HT1080 (cell line): ENCODE data around the gene ADAMTS2. TPM values are rescaled to one million over a fixed set of nuclear protein-coding genes. Genes with fewer than 3 reads are reported as not detected.

Experiments used
- DNase-seq: peaks from one replicate; pipeline ENCODE4 v3.0.0-alpha.2; 2015; ENCODE audit warnings: low read depth
- total RNA-seq: library from RNA; depleted of rRNA; stranded (reverse); fragments of >200 nt; shearing (Covaris generic); gene quantifications from 2 replicates; pipeline ENCODE4 v1.2.3, GENCODE V29; 2014

ADAMTS2 gene
- total RNA-seq, 1 experiment from 2014 or later = 0.69 TPM

GRCh38 chr5:179235416-179236400 is 109.6 kb downstream of the ADAMTS2 start:
- no peak for DNase-seq

- DNase-seq = no peak
These were observed 110.6 kb downstream of the ADAMTS2 start for GRCh38 chr5:179234563-179235135.

GRCh38 chr5:179233909-179234562 is 111.2 kb downstream of the ADAMTS2 start:
- DNase-seq = no peak

- DNase-seq = no peak
These were observed 113.0 kb downstream of the ADAMTS2 start for GRCh38 chr5:179232091-179232735.

- DNase-seq = no peak
These were observed 114.0 kb downstream of the ADAMTS2 start for GRCh38 chr5:179231309-179231708.

- no peak for DNase-seq
These were observed 115.2 kb downstream of the ADAMTS2 start for GRCh38 chr5:179230061-179230461.

- DNase-seq = no peak
These were observed 115.9 kb downstream of the ADAMTS2 start for GRCh38 chr5:179229331-179229831.

GRCh38 chr5:179228341-179229121 is 116.7 kb downstream of the ADAMTS2 start:
- no peak for DNase-seq

- DNase-seq = no peak
These were observed 117.5 kb downstream of the ADAMTS2 start for GRCh38 chr5:179227580-179228311.

- no peak for DNase-seq
These were observed 118.1 kb downstream of the ADAMTS2 start for GRCh38 chr5:179227229-179227579.

- DNase-seq = no peak
These were observed 118.6 kb downstream of the ADAMTS2 start for GRCh38 chr5:179226696-179227095.

GRCh38 chr5:179225387-179225786 is 119.9 kb downstream of the ADAMTS2 start:
- no peak for DNase-seq

GRCh38 chr5:179224741-179225140 is 120.5 kb downstream of the ADAMTS2 start:
- no peak for DNase-seq

- no peak for DNase-seq
These were observed 121.3 kb downstream of the ADAMTS2 start for GRCh38 chr5:179223961-179224360.

- DNase-seq = no peak
These were observed 121.7 kb downstream of the ADAMTS2 start for GRCh38 chr5:179223528-179223927.

- no peak for DNase-seq
These were observed 122.8 kb downstream of the ADAMTS2 start for GRCh38 chr5:179222246-179223017.

GRCh38 chr5:179221877-179222220 is 123.4 kb downstream of the ADAMTS2 start:
- DNase-seq = no peak

- DNase-seq = no peak
These were observed 123.9 kb downstream of the ADAMTS2 start for GRCh38 chr5:179221196-179221876.

- no peak for DNase-seq
These were observed 124.5 kb downstream of the ADAMTS2 start for GRCh38 chr5:179220716-179221115.
